Ishikawa (cell line): ENCODE measurements around the gene KCNK17.

Experiments used
- CEBPB ChIP-seq: IDR thresholded peaks from 2 replicates; pipeline ENCODE4 v1.6.1; 2012
- CREB1 ChIP-seq: IDR thresholded peaks from 2 replicates; pipeline ENCODE4 v1.6.1; 2012; ENCODE audit warnings: low read depth
- EGR1 ChIP-seq: IDR thresholded peaks from 2 replicates; pipeline ENCODE4 v1.6.1; 2012
- EP300 ChIP-seq: IDR thresholded peaks from 2 replicates; pipeline ENCODE4 v1.6.1; 2012; ENCODE audit warnings: borderline replicate concordance
- FOXM1 ChIP-seq: IDR thresholded peaks from 2 replicates; pipeline ENCODE4 v1.6.1; 2012; ENCODE audit warnings: low read depth, borderline replicate concordance
- MAX ChIP-seq: IDR thresholded peaks from 2 replicates; pipeline ENCODE4 v1.6.1; 2012
- NFIC ChIP-seq: IDR thresholded peaks from 2 replicates; pipeline ENCODE4 v1.6.1; 2012
- RAD21 ChIP-seq: IDR thresholded peaks from 2 replicates; pipeline ENCODE4 v1.6.1; 2012; ENCODE audit warnings: low read depth
- REST ChIP-seq: IDR thresholded peaks from 2 replicates; pipeline ENCODE4 v1.6.1; 2012; ENCODE audit warnings: low read depth, mild to moderate bottlenecking
- TAF1 ChIP-seq: IDR thresholded peaks from 2 replicates; pipeline ENCODE4 v1.6.1; 2012; ENCODE audit warnings: low read depth, mild to moderate bottlenecking
- TCF12 ChIP-seq: IDR thresholded peaks from 2 replicates; pipeline ENCODE4 v1.6.1; 2012; ENCODE audit warnings: low read depth
- TEAD4 ChIP-seq: IDR thresholded peaks from 2 replicates; pipeline ENCODE4 v1.6.1; 2012
- USF1 ChIP-seq: IDR thresholded peaks from 2 replicates; pipeline ENCODE4 v1.6.1; 2012
- YY1 ChIP-seq: IDR thresholded peaks from 2 replicates; pipeline ENCODE4 v1.6.1; 2012; ENCODE audit warnings: low read depth
- ZBTB7A ChIP-seq: IDR thresholded peaks from 2 replicates; pipeline ENCODE4 v1.6.1; 2012; ENCODE audit warnings: low read depth

Gene KCNK17

GRCh38 chr6:39282774-39283173 is 31.4 kb downstream of the KCNK17 start:
- TF ChIP-seq CREB1, result no peak
- no peak for TF ChIP-seq TAF1
- TF ChIP-seq FOXM1, result no peak
- no peak for TF ChIP-seq REST
- no peak for TF ChIP-seq ZBTB7A
- TF ChIP-seq CEBPB, result no peak
- no peak for TF ChIP-seq EGR1
- TF ChIP-seq TEAD4, result no peak

GRCh38 chr6:39281312-39281980 is 32.8 kb downstream of the KCNK17 start:
- TF ChIP-seq FOXM1 (no peak), NFIC (no peak), MAX (no peak), YY1 (no peak), RAD21 (no peak)

GRCh38 chr6:39280247-39280731 is 33.9 kb downstream of the KCNK17 start:
- TF ChIP-seq TCF12, result no peak
- TF ChIP-seq REST, result no peak
- TF ChIP-seq MAX, result no peak
- no peak for TF ChIP-seq ZBTB7A
- no peak for TF ChIP-seq TAF1
- TF ChIP-seq NFIC, result no peak
- TF ChIP-seq TEAD4, result no peak

GRCh38 chr6:39279539-39279938 is 34.7 kb downstream of the KCNK17 start:
- TF ChIP-seq EP300 (no peak), USF1 (no peak), NFIC (no peak), TEAD4 (no peak), TCF12 (no peak), FOXM1 (no peak), REST (no peak), MAX (no peak), EGR1 (no peak), ZBTB7A (no peak), CREB1 (no peak), YY1 (no peak), TAF1 (no peak), CEBPB (no peak), RAD21 (no peak)

GRCh38 chr6:39276379-39276995 is 37.7 kb downstream of the KCNK17 start:
- no peak for TF ChIP-seq YY1
- no peak for TF ChIP-seq REST
- TF ChIP-seq RAD21, result no peak
- no peak for TF ChIP-seq EP300
